OCI-LY1 (cell line): ENCODE measurements around the gene SORCS3.
A peak's percentile ranks its signal among the peaks of the same experiment; 100 is the strongest.

Experiments
- H2AFZ ChIP-seq: fragments of 200-600 bp; sonication (generic), shearing (Covaris generic); 2 replicates; pipeline ENCODE4 v1.6.0; 2014; ENCODE audit warnings: antibody characterized with exemption, mild to moderate bottlenecking, low read length
- H3F3A ChIP-seq: fragments of 200-600 bp; sonication (generic), shearing (Covaris generic); 2 replicates; pipeline ENCODE4 v1.6.0; 2014; ENCODE audit warnings: mild to moderate bottlenecking, antibody characterized with exemption, low read length, moderate library complexity; ENCODE audit not compliant: insufficient read depth
- H3K27ac ChIP-seq: fragments of 200-600 bp; sonication (generic); 2 replicates; pipeline ENCODE4 v1.5.1; 2014; ENCODE audit warnings: low read length, mixed run types, mild to moderate bottlenecking, low read depth; ENCODE audit not compliant: poor library complexity, severe bottlenecking
- H3K27me3 ChIP-seq: fragments of 200-600 bp; sonication (generic); 2 replicates; pipeline ENCODE4 v1.6.0; 2014; ENCODE audit warnings: antibody characterized with exemption, mild to moderate bottlenecking, low read length, moderate library complexity; ENCODE audit not compliant: insufficient read depth
- H3K36me3 ChIP-seq: fragments of 200-600 bp; sonication (generic); 2 replicates; pipeline ENCODE4 v1.6.1; 2014; ENCODE audit warnings: mild to moderate bottlenecking, antibody characterized with exemption, low read length, moderate library complexity, mixed read lengths; ENCODE audit not compliant: insufficient read depth
- H3K4me1 ChIP-seq: fragments of 200-600 bp; sonication (generic); 2 replicates; pipeline ENCODE4 v1.5.1; 2014; ENCODE audit warnings: mild to moderate bottlenecking, low read length, moderate library complexity; ENCODE audit not compliant: insufficient read depth, severe bottlenecking
- H3K4me2 ChIP-seq: fragments of 200-600 bp; sonication (generic), shearing (Covaris generic); 2 replicates; pipeline ENCODE4 v1.6.1; 2014; ENCODE audit warnings: low read length
- H3K4me3 ChIP-seq: fragments of 200-600 bp; sonication (generic); 2 replicates; pipeline ENCODE4 v1.5.1; 2014; ENCODE audit warnings: low read length, low read depth, mild to moderate bottlenecking, mixed read lengths; ENCODE audit not compliant: poor library complexity, severe bottlenecking
- H3K79me2 ChIP-seq: fragments of 200-600 bp; shearing (Covaris generic); 2 replicates; pipeline ENCODE4 v1.6.1; 2016; ENCODE audit warnings: mixed run types, low read length, mixed read lengths; ENCODE audit not compliant: insufficient read depth
- H3K9ac ChIP-seq: fragments of 200-600 bp; sonication (generic), shearing (Covaris generic); 2 replicates; pipeline ENCODE4 v1.6.1; 2014; ENCODE audit warnings: mild to moderate bottlenecking, low read length, mixed read lengths
- H3K9me2 ChIP-seq: fragments of 200-600 bp; sonication (generic), shearing (Covaris generic); 2 replicates; pipeline ENCODE4 v1.6.1; 2014; ENCODE audit warnings: low read depth, mild to moderate bottlenecking, low read length, mixed read lengths
- H3K9me3 ChIP-seq: fragments of 200-600 bp; shearing (Covaris generic); 2 replicates; pipeline ENCODE4 v1.6.1; 2014; ENCODE audit warnings: low read length, mixed read lengths
- H4K20me1 ChIP-seq: fragments of 200-600 bp; sonication (generic), shearing (Covaris generic); 2 replicates; pipeline ENCODE4 v1.6.0; 2016; ENCODE audit warnings: mild to moderate bottlenecking, low read length; ENCODE audit not compliant: insufficient read depth
- EZH2 ChIP-seq: fragments of 200-600 bp; sonication (generic), shearing (Covaris generic); IDR thresholded peaks from 2 replicates; pipeline ENCODE4 v1.8.0; 2017; ENCODE audit warnings: borderline replicate concordance, mixed run types, mild to moderate bottlenecking, antibody characterized with exemption, low read length, moderate library complexity, mixed read lengths
- TF ChIP-seq, protein P1 (sequence below): fragments of 200-600 bp; sonication (generic), shearing (Covaris generic); IDR thresholded peaks from 2 replicates; pipeline ENCODE4 v1.5.1; 2017; ENCODE audit warnings: mild to moderate bottlenecking, antibody characterized with exemption, low read length, moderate library complexity, mixed read lengths

Gene SORCS3

DNA sequence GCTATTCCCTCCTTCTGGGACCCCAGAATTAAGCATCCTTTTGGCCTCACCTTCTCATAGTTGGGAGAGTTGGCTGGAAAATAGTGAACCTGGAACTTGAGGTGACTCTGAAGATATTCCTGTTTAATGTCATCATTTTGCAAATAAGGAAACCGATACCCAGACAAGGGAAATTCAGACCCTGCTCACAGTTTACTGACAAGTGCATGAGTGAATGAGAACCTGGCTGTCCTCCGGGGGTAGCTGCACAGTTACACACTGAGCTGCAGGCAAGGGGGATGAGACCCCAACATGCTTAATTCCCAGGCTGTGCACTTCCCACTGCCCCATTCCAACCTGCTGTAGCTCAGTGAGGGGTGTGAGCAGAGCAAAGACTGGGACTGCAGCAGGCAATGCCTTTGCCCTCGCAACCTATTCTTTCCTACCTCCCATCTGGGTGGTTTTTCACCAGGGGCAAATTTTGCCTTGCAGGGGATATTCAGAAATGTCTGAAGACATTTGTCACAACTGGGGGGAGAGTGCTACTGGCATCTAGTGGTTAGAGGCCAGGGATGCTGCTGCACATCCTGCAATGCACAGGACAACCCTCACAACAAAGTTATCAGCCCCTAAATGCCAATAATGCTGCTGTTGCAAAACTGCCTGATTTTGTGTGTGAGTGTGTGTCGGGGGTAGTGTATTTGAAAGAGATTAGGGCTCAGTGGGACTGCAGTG is 136.2 kb downstream of the SORCS3 start:
- H3K9ac ChIP-seq = no peak overlapping the region
- H3F3A ChIP-seq = no peaks in the 10 kb centered on the region
- no peak overlapping the region for H3K4me3 ChIP-seq
- no peaks in the 10 kb centered on the region for H4K20me1 ChIP-seq
- no peaks in the 10 kb centered on the region for H3K27me3 ChIP-seq
- H3K36me3 ChIP-seq = no peaks in the 10 kb centered on the region
- H3K27ac ChIP-seq = no peak overlapping the region
- no peaks in the 10 kb centered on the region for H3K9me2 ChIP-seq
- H3K9me3 ChIP-seq = no peaks in the 10 kb centered on the region
- no peaks in the 10 kb centered on the region for H3K4me1 ChIP-seq
- H3K79me2 ChIP-seq = no peaks in the 10 kb centered on the region
- H2AFZ ChIP-seq = no peak overlapping the region
- TF ChIP-seq, protein P1, sequence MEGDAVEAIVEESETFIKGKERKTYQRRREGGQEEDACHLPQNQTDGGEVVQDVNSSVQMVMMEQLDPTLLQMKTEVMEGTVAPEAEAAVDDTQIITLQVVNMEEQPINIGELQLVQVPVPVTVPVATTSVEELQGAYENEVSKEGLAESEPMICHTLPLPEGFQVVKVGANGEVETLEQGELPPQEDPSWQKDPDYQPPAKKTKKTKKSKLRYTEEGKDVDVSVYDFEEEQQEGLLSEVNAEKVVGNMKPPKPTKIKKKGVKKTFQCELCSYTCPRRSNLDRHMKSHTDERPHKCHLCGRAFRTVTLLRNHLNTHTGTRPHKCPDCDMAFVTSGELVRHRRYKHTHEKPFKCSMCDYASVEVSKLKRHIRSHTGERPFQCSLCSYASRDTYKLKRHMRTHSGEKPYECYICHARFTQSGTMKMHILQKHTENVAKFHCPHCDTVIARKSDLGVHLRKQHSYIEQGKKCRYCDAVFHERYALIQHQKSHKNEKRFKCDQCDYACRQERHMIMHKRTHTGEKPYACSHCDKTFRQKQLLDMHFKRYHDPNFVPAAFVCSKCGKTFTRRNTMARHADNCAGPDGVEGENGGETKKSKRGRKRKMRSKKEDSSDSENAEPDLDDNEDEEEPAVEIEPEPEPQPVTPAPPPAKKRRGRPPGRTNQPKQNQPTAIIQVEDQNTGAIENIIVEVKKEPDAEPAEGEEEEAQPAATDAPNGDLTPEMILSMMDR = peak; percentile 9; the same call in 1 of the 2 replicates
- no peak for TF ChIP-seq EZH2
- no peak overlapping the region for H3K4me2 ChIP-seq

DNA sequence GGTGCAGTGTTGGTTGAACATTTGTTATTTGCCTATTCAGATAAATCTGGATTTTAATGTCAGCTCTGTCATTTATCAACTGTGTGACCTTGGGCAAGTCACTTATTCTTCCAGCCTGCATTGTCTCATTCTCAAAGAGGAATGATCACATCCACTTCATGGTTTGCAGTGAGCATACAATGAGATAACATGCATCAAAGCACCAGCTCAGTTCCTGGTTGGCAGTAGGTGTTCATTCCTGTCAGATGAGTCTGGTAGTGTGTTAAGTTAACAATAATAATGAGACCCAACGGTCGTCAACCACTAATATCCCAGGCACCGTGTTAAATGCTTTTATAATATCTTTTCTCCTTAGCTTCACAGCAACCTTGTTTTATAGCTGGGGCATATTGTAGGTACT is 137.3 kb downstream of the SORCS3 start:
- H3K9me3 ChIP-seq = no peaks in the 10 kb centered on the region
- H3K9ac ChIP-seq = no peak overlapping the region
- TF ChIP-seq, protein P1 = no peak
- TF ChIP-seq EZH2 = no peak
- no peaks in the 10 kb centered on the region for H3K27me3 ChIP-seq
- no peaks in the 10 kb centered on the region for H3K36me3 ChIP-seq
- no peaks in the 10 kb centered on the region for H3K9me2 ChIP-seq
- no peaks in the 10 kb centered on the region for H3K79me2 ChIP-seq
- no peak overlapping the region for H3K4me2 ChIP-seq
- no peaks in the 10 kb centered on the region for H3K4me1 ChIP-seq
- no peaks in the 10 kb centered on the region for H4K20me1 ChIP-seq
- H3K4me3 ChIP-seq = no peak overlapping the region
- no peak overlapping the region for H3K27ac ChIP-seq
- no peak overlapping the region for H2AFZ ChIP-seq
- H3F3A ChIP-seq = no peaks in the 10 kb centered on the region

DNA sequence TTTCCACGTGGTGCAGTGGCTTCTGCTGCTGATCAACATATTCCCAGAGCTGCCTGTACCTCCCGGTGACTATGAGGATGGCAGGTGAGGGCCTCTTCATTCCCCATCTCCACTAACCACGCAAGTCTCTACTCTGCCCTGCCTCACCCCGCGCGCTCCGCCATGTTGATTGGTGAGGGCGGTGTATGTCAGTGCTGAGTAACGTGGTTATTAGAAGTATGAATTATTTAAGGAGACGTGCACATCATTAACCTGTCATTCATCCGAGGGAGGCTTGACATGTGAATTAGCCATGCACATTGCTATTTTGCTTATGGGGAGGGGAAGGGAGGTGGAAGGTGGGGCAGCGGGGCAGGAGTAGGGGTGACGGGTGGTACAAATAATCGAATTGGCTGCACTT is 138.6 kb downstream of the SORCS3 start:
- Histone ChIP-seq H3K9ac (no peak overlapping the region), H3K27ac (no peak overlapping the region), H2AFZ (no peak overlapping the region), H3K9me3 (no peaks in the 10 kb centered on the region), H3K4me3 (no peak overlapping the region), H3K4me1 (no peaks in the 10 kb centered on the region), H3K36me3 (no peaks in the 10 kb centered on the region), H3K9me2 (no peaks in the 10 kb centered on the region), H3F3A (no peaks in the 10 kb centered on the region), H3K79me2 (no peaks in the 10 kb centered on the region), H3K4me2 (no peak overlapping the region), H4K20me1 (no peaks in the 10 kb centered on the region), H3K27me3 (no peaks in the 10 kb centered on the region)
- TF ChIP-seq EZH2 = no peak
- TF ChIP-seq, protein P1 = no peak
